IPS-20b (cell line): Measurements from ENCODE around the gene PTRH2.
"Not testable (repeated sequence)": the region's sequence is repeated elsewhere in the genome, so short reads cannot be mapped to it uniquely, and the experiment has no call there.

Source experiments
- H3K27ac ChIP-seq: one replicate; pipeline ENCODE4 v1.5.1; 2013; ENCODE audit warnings: low read length
- H3K27me3 ChIP-seq: 2 replicates; pipeline ENCODE4 v1.6.1; 2013; ENCODE audit warnings: mild to moderate bottlenecking, low read length, inconsistent platforms; ENCODE audit not compliant: insufficient read depth
- H3K36me3 ChIP-seq: 2 replicates; pipeline ENCODE4 v1.6.1; 2013; ENCODE audit warnings: low read depth, mild to moderate bottlenecking, inconsistent platforms, low read length, moderate library complexity; ENCODE audit not compliant: insufficient read depth
- H3K4me1 ChIP-seq: 2 replicates; pipeline ENCODE4 v1.6.1; 2013; ENCODE audit warnings: mild to moderate bottlenecking, control low read depth, inconsistent platforms, low read length, moderate library complexity; ENCODE audit not compliant: insufficient read depth
- H3K4me3 ChIP-seq: 2 replicates; pipeline ENCODE4 v1.5.1; 2013; ENCODE audit warnings: mild to moderate bottlenecking, low read length, inconsistent platforms
- H3K9ac ChIP-seq: 2 replicates; pipeline ENCODE4 v1.6.1; 2013; ENCODE audit warnings: low read depth, mild to moderate bottlenecking, inconsistent platforms, low read length, moderate library complexity
- H3K9me3 ChIP-seq: 2 replicates; pipeline ENCODE4 v1.6.1; 2013; ENCODE audit warnings: mild to moderate bottlenecking, low read depth, low read length, inconsistent platforms; ENCODE audit not compliant: insufficient read depth

Gene PTRH2

GRCh38 chr17:59707149-59707970 lies at the start of gene PTRH2, which contains the start of gene VMP1:
Gene PTRH2 (minus strand): TSS chr17:59707430. CDS start chr17:59697978, 9,452 bp downstream.
Gene VMP1 (plus strand): TSS chr17:59707654. CDS start chr17:59731447, 23,793 bp downstream.
- Histone ChIP-seq H3K4me3 (peak within 1 kb of the TSS; percentile 86), H3K27me3 (no peaks in the 10 kb centered on the region), H3K27ac (peak within 1 kb of the TSS; percentile 83), H3K9ac (peak within 1 kb of the TSS; percentile 99), H3K4me1 (peaks cover 6% of the 10 kb centered on the region; the same call in 1 of the 2 replicates), H3K9me3 (no peaks in the 10 kb centered on the region), H3K36me3 (peaks cover 21% of the 10 kb centered on the region)

- Histone ChIP-seq H3K27ac (peak overlapping the region; percentile 48), H3K4me3 (no peak overlapping the region), H3K4me1 (peaks cover 8% of the 10 kb centered on the region), H3K36me3 (no peaks in the 10 kb centered on the region; the same call in 1 of the 2 replicates), H3K9me3 (no peaks in the 10 kb centered on the region), H3K27me3 (no peaks in the 10 kb centered on the region), H3K9ac (0 out of 2 replicates have a peak overlapping the region, but pooled peaks have one; percentile 26)
Observed at GRCh38 chr17:59756236-59756818, 49.1 kb upstream of the PTRH2 start.

- H3K4me3 ChIP-seq, H3K27me3 ChIP-seq, H3K36me3 ChIP-seq, H3K9me3 ChIP-seq, H3K9ac ChIP-seq, H3K27ac ChIP-seq, H3K4me1 ChIP-seq: not testable (repeated sequence)
Observed at GRCh38 chr17:59755069-59755468, 47.8 kb upstream of the PTRH2 start.

GRCh38 chr17:59754552-59754951 lies 47.3 kb upstream of the PTRH2 start:
- Histone ChIP-seq H3K27ac (no peak overlapping the region), H3K9ac (no peak overlapping the region)

GRCh38 chr17:59753522-59754467 lies 46.6 kb upstream of the PTRH2 start:
- Histone ChIP-seq H3K9ac (no peak overlapping the region), H3K4me1 (peaks cover 8% of the 10 kb centered on the region), H3K36me3 (no peaks in the 10 kb centered on the region; the same call in 1 of the 2 replicates), H3K4me3 (no peak overlapping the region), H3K27me3 (no peaks in the 10 kb centered on the region), H3K27ac (no peak overlapping the region), H3K9me3 (no peaks in the 10 kb centered on the region)

More at GRCh38 chr17:59754552-59754951, 47.3 kb upstream of the PTRH2 start:
- H3K9me3 ChIP-seq = no peaks in the 10 kb centered on the region
- H3K36me3 ChIP-seq = no peaks in the 10 kb centered on the region; the same call in 1 of the 2 replicates
- H3K4me1 ChIP-seq = peaks cover 8% of the 10 kb centered on the region
- no peaks in the 10 kb centered on the region for H3K27me3 ChIP-seq
- H3K4me3 ChIP-seq = no peak overlapping the region

GRCh38 chr17:59752922-59753321 lies 45.7 kb upstream of the PTRH2 start:
- Histone ChIP-seq H3K4me1 (peaks cover 8% of the 10 kb centered on the region), H3K4me3 (no peak overlapping the region), H3K27me3 (no peaks in the 10 kb centered on the region), H3K36me3 (no peaks in the 10 kb centered on the region; the same call in 1 of the 2 replicates), H3K9me3 (no peaks in the 10 kb centered on the region), H3K9ac (no peak overlapping the region), H3K27ac (no peak overlapping the region)

- no peak overlapping the region for H3K27ac ChIP-seq
- no peaks in the 10 kb centered on the region for H3K27me3 ChIP-seq
- no peaks in the 10 kb centered on the region; the same call in 1 of the 2 replicates for H3K36me3 ChIP-seq
- H3K4me3 ChIP-seq = no peak overlapping the region
- H3K4me1 ChIP-seq = peaks cover 8% of the 10 kb centered on the region
- H3K9me3 ChIP-seq = no peaks in the 10 kb centered on the region
- no peak overlapping the region for H3K9ac ChIP-seq
Observed at GRCh38 chr17:59752446-59752845, 45.2 kb upstream of the PTRH2 start.

- H3K27ac ChIP-seq = no peak overlapping the region
- H3K27me3 ChIP-seq = no peaks in the 10 kb centered on the region
- no peak overlapping the region for H3K9ac ChIP-seq
- H3K9me3 ChIP-seq = no peaks in the 10 kb centered on the region
- H3K36me3 ChIP-seq = no peaks in the 10 kb centered on the region; the same call in 1 of the 2 replicates
- no peak overlapping the region for H3K4me3 ChIP-seq
- peaks cover 8% of the 10 kb centered on the region for H3K4me1 ChIP-seq
Observed at GRCh38 chr17:59751955-59752413, 44.8 kb upstream of the PTRH2 start.

GRCh38 chr17:59748591-59748990 lies 41.4 kb upstream of the PTRH2 start:
- no peak overlapping the region for H3K4me3 ChIP-seq
- no peaks in the 10 kb centered on the region for H3K4me1 ChIP-seq
- H3K27ac ChIP-seq = no peak overlapping the region

GRCh38 chr17:59746849-59747445 lies 39.7 kb upstream of the PTRH2 start:
- no peaks in the 10 kb centered on the region for H3K4me1 ChIP-seq
- no peak overlapping the region for H3K27ac ChIP-seq
- no peak overlapping the region for H3K4me3 ChIP-seq
- no peaks in the 10 kb centered on the region for H3K27me3 ChIP-seq
- H3K9ac ChIP-seq = no peak overlapping the region
- peaks cover 9% of the 10 kb centered on the region for H3K9me3 ChIP-seq
- H3K36me3 ChIP-seq = peaks cover 6% of the 10 kb centered on the region; the same call in 1 of the 2 replicates

More at GRCh38 chr17:59748591-59748990, 41.4 kb upstream of the PTRH2 start:
- Histone ChIP-seq H3K9ac (no peak overlapping the region), H3K36me3 (no peaks in the 10 kb centered on the region), H3K9me3 (no peaks in the 10 kb centered on the region), H3K27me3 (no peaks in the 10 kb centered on the region)

- Histone ChIP-seq H3K9ac (no peak overlapping the region), H3K27ac (no peak overlapping the region), H3K36me3 (peaks cover 6% of the 10 kb centered on the region), H3K27me3 (no peaks in the 10 kb centered on the region), H3K9me3 (peaks cover 9% of the 10 kb centered on the region), H3K4me1 (no peaks in the 10 kb centered on the region), H3K4me3 (no peak overlapping the region)
Observed at GRCh38 chr17:59745040-59745439, 37.8 kb upstream of the PTRH2 start.
